A549 (cell line): ENCODE measurements around the gene SLC6A6. TPM values are rescaled to one million over a fixed set of nuclear protein-coding genes. Genes with fewer than 3 reads are reported as not detected.

Experiments
- ATAC-seq, 2 experiments: fragments of 200-7000 bp in 1 of 2; fragments of >200 bp in 1 of 2; cut with Nextera tagmentation in 1 of 2; cut with Tn5 transposase in 1 of 2; 3 replicates each; pipeline versions ENCODE4 v1.8.0 to v1.9.1; 2018 to 2020; ENCODE audit warnings: mild to moderate bottlenecking in 1 of 2, moderate library complexity in 1 of 2
- CTCF ChIA-PET: fragments of 300-600 bp; sonication (Branson Sonifier 250); formaldehyde crosslinking; extraction: SDS; loops from one replicate; lab custom pipeline; 2021; ENCODE audit warnings: antibody characterized with exemption, inconsistent platforms; lab: Yijun Ruan, JAX
- POLR2A ChIA-PET: fragments of 350-600 bp; formaldehyde crosslinking; extraction: SDS; loops from one replicate; lab custom pipeline; 2021; ENCODE audit warnings: antibody characterized with exemption, inconsistent platforms; lab: Yijun Ruan, JAX
- DNase-seq, 2 experiments: peaks; one replicate each; pipeline versions ENCODE4 v3.0.0 to v3.0.0-alpha.2; 2011 to 2016; ENCODE audit warnings: low read depth in 1 of 2, low spot score in 1 of 2
- FAIRE-seq: peaks from 2 replicates; lab custom pipeline; 2011; peaks lifted over from hg19 to GRCh38; lab: Jason Lieb, UNC
- H3K27ac ChIP-seq, 2 experiments: fragments of >200 bp; sonication (Bioruptor Twin); formaldehyde crosslinking; 3 replicates each; pipeline ENCODE4 v1.5.1; 2016 to 2017
- H3K4me1 ChIP-seq: fragments of >200 bp; sonication (Bioruptor Twin); formaldehyde crosslinking; 3 replicates; pipeline ENCODE4 v1.6.1; 2016
- H3K4me2 ChIP-seq: fragments of >200 bp; sonication (Bioruptor Twin); formaldehyde crosslinking; 3 replicates; pipeline ENCODE4 v1.6.1; 2016
- H3K4me3 ChIP-seq: fragments of >200 bp; sonication (Bioruptor Twin); formaldehyde crosslinking; 3 replicates; pipeline ENCODE4 v1.5.1; 2016
- H3K9me3 ChIP-seq: fragments of >200 bp; sonication (Bioruptor Twin); formaldehyde crosslinking; 3 replicates; pipeline ENCODE4 v1.6.1; 2016
- CEBPB ChIP-seq, 2 experiments: fragments of >200 bp in 1 of 2; sonication (Bioruptor Twin) in 1 of 2; formaldehyde crosslinking in 1 of 2; IDR thresholded peaks; 2 replicates each; pipeline ENCODE4 v1.6.1; 2012 to 2016
- EHF ChIP-seq: fragments of 250-450 bp; sonication (Bioruptor Pico); IDR thresholded peaks from 2 replicates; pipeline ENCODE4 v1.5.0; 2020; ENCODE audit warnings: mild to moderate bottlenecking
- FOSB ChIP-seq: fragments of 250-450 bp; sonication (Bioruptor Pico); IDR thresholded peaks from 2 replicates; pipeline ENCODE4 v1.5.0; 2020; ENCODE audit warnings: mild to moderate bottlenecking, moderate library complexity
- FOXS1 ChIP-seq: fragments of 250-450 bp; sonication (Bioruptor Pico); IDR thresholded peaks from 2 replicates; pipeline ENCODE4 v1.5.0; 2020; ENCODE audit warnings: mild to moderate bottlenecking, moderate library complexity
- GATA3 ChIP-seq: IDR thresholded peaks from 2 replicates; pipeline ENCODE4 v1.6.1; 2012; ENCODE audit warnings: borderline replicate concordance
- HDAC2 ChIP-seq: fragments of 200-600 bp; sonication (generic); IDR thresholded peaks from 2 replicates; pipeline ENCODE4 v1.6.1; 2016
- HEYL ChIP-seq: fragments of 250-450 bp; sonication (Bioruptor Pico); IDR thresholded peaks from 2 replicates; pipeline ENCODE4 v1.8.0; 2021; ENCODE audit warnings: mild to moderate bottlenecking, moderate library complexity
- HOXA7 ChIP-seq: fragments of 250-450 bp; sonication (Bioruptor Pico); IDR thresholded peaks from 2 replicates; pipeline ENCODE4 v1.5.0; 2020; ENCODE audit warnings: mild to moderate bottlenecking, moderate library complexity
- HOXB5 ChIP-seq: fragments of 250-450 bp; sonication (Bioruptor Pico); IDR thresholded peaks from 2 replicates; pipeline ENCODE4 v1.5.0; 2020; ENCODE audit warnings: mild to moderate bottlenecking, moderate library complexity
- KDM1A ChIP-seq: fragments of 200-600 bp; sonication (generic); IDR thresholded peaks from 2 replicates; pipeline ENCODE4 v1.6.1; 2016; ENCODE audit warnings: low read depth, mild to moderate bottlenecking
- KDM5A ChIP-seq: fragments of 200-600 bp; sonication (generic); IDR thresholded peaks from 2 replicates; pipeline ENCODE4 v1.6.1; 2016; ENCODE audit warnings: antibody characterized with exemption, mild to moderate bottlenecking
- NPAS2 ChIP-seq: fragments of 250-450 bp; sonication (Bioruptor Pico); IDR thresholded peaks from 2 replicates; pipeline ENCODE4 v1.8.0; 2022; ENCODE audit warnings: mild to moderate bottlenecking, moderate library complexity, borderline replicate concordance
- PHF8 ChIP-seq: fragments of 200-600 bp; sonication (generic); IDR thresholded peaks from 2 replicates; pipeline ENCODE4 v1.6.1; 2016; ENCODE audit warnings: low read depth, mild to moderate bottlenecking, antibody characterized with exemption, moderate library complexity, borderline replicate concordance
- POLR2AphosphoS2 ChIP-seq: conservative IDR thresholded peaks from 2 replicates; pipeline ENCODE4 v1.6.1; 2012; ENCODE audit warnings: low read length, improper control_type of control experiment, inconsistent platforms
- RAD21 ChIP-seq, 2 experiments: fragments of >200 bp in 1 of 2; sonication (Bioruptor Twin) in 1 of 2; formaldehyde crosslinking in 1 of 2; IDR thresholded peaks in 1 of 2; conservative IDR thresholded peaks in 1 of 2; 2 replicates in 1 of 2; 3 replicates in 1 of 2; pipeline ENCODE4 v1.6.1; 2012 to 2018; ENCODE audit warnings: inconsistent platforms in 1 of 2
- RARB ChIP-seq: fragments of 250-450 bp; sonication (Bioruptor Pico); IDR thresholded peaks from 2 replicates; pipeline ENCODE4 v1.8.0; 2021; ENCODE audit warnings: mild to moderate bottlenecking, moderate library complexity
- RCOR1 ChIP-seq: fragments of 150-350 bp; IDR thresholded peaks from 2 replicates; pipeline ENCODE4 v1.6.1; 2014; ENCODE audit warnings: antibody characterized with exemption, low read length, low read depth
- RNF2 ChIP-seq: fragments of 200-600 bp; sonication (generic); IDR thresholded peaks from 2 replicates; pipeline ENCODE4 v1.6.1; 2016; ENCODE audit warnings: low read depth, mild to moderate bottlenecking, antibody characterized with exemption, moderate library complexity, borderline replicate concordance
- SMC3 ChIP-seq: fragments of >200 bp; sonication (Bioruptor Twin); formaldehyde crosslinking; IDR thresholded peaks from 3 replicates; pipeline ENCODE4 v1.6.1; 2018; ENCODE audit warnings: inconsistent platforms
- WGBS: methylation state at CpG from one replicate; pipeline ENCODE4 v1.1.6; 2017; ENCODE audit errors: missing lambda C conversion rate; 5-methylcytosine and 5-hydroxymethylcytosine counted together
- polyA plus RNA-seq, 4 experiments: library from polyadenylated mRNA; depleted of rRNA in 3 of 4; stranded (reverse); fragments of >200 nt; fragmentation: RNase III in 1 of 4; extraction: RNeasy Plus Mini Kit Qiagen cat#74134 plus additional on column Dnase treatment in 1 of 4; gene quantifications; 2 replicates in 3 of 4; 3 replicates in 1 of 4; pipeline ENCODE4 v1.2.3, GENCODE V29; 2011 to 2017
- TF ChIP-seq, protein P1 (sequence below): fragments of >200 bp; sonication (Bioruptor Twin); formaldehyde crosslinking; IDR thresholded peaks from 3 replicates; pipeline ENCODE4 v1.6.1; 2016
- TF ChIP-seq, protein P2 (sequence below): fragments of >200 bp; sonication (Bioruptor Twin); formaldehyde crosslinking; IDR thresholded peaks from 2 replicates; pipeline ENCODE4 v1.6.1; 2016
- TF ChIP-seq, protein P3 (sequence below): fragments of 250-450 bp; sonication (Bioruptor Pico); IDR thresholded peaks from 2 replicates; pipeline ENCODE4 v1.5.0; 2021; ENCODE audit warnings: mild to moderate bottlenecking, moderate library complexity, borderline replicate concordance
- TF ChIP-seq, protein P4 (sequence below): IDR thresholded peaks from 2 replicates; pipeline ENCODE4 v1.6.1; 2012
- TF ChIP-seq, protein P5 (sequence below): IDR thresholded peaks from 2 replicates; pipeline ENCODE4 v1.6.1; 2012; ENCODE audit warnings: low read depth, borderline replicate concordance

The SLC6A6 gene
- polyA plus RNA-seq, 2 of the 4 experiments (the other 2 are of a cell fraction): 73.3 to 73.8 TPM

DNA sequence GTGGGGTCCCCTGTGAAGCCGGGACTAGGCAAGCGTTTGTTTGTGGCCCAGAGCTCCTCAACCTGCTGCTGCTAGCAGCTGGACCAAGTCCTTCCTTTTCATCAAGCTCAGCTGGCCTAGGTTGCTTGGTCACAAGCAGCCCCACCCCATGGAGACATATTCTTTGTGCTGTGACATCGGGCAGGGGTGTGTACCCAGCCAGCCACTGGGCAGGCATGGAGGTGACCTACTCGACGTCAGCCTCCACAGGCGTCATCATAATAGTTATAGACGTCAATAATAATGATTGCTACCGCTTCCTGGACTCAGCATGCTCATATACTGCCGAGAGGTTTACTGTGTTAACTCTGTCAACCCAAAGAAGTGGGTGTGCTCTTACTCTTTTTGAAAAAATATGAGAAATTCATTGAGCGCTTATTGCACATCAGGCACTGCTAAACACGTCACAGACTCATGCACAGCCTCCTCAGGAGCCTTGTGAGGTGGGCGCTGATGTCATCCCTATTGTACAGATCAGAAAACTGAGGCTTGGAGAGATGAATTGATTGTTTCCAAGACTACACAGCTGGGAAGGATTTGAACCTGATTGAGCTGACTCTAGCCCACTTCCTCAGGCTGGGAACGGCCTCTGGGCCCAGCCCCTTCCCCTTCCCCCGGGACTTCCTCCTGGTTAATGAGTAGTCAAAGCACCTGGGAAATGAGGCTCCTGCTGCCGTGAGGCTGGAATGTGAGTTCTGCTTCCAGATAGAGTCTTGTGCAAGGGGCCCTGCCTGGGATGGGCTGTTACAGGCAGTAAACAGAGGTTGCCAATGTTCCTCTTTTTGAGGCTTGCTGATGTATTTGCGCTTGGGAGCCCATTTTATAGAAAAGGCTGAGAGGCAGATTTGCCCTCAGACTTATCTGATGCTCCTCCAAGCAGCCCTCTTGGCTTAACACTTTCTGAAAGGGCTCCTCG lies 16.2 kb downstream of the SLC6A6 start:
- peaks cover 100% of the 10 kb centered on the region for H3K4me1 ChIP-seq
- TF ChIP-seq KDM1A (peak; percentile 96), EHF (no peak), CEBPB (IDR thresholded peaks at IDR 0.05) (0 out of 4 replicates have a peak, but pooled peaks of 1 of the 2 experiments have one; percentile 3), FOXS1 (CRISPR knock-in tag) (no peak), HDAC2 (peak; percentile 66; the same call in 1 of the 2 replicates)
- peak overlapping the region; percentile 44 for H3K4me2 ChIP-seq
- H3K4me3 ChIP-seq: no peak overlapping the region
- H3K27ac ChIP-seq: peak overlapping the region; percentile 34 to 98; a peak in 5 of 6 replicates
- DNase-seq: peak in 1 of 2 experiments; percentile 44
- ChIA-PET POLR2A (interaction anchor here (0.9 kb wide), 1 partner anchor 16 kb away, joined by 3 read pairs; the partner anchor contains the start of gene SLC6A6), CTCF (interaction anchor here (1.0 to 1.3 kb wide), 4 partner anchors 12 to 35 kb away, joined by 3 to 4 read pairs (median 3); no protein-coding TSS in a partner anchor)
- FAIRE-seq: no peak
- no peaks in the 10 kb centered on the region for H3K9me3 ChIP-seq
- ATAC-seq: peak in 1 of 2 experiments; percentile 9; a peak in 2 of 6 replicates
- 63% methylated on average over 17 of the region's 17 CpGs for WGBS

DNA sequence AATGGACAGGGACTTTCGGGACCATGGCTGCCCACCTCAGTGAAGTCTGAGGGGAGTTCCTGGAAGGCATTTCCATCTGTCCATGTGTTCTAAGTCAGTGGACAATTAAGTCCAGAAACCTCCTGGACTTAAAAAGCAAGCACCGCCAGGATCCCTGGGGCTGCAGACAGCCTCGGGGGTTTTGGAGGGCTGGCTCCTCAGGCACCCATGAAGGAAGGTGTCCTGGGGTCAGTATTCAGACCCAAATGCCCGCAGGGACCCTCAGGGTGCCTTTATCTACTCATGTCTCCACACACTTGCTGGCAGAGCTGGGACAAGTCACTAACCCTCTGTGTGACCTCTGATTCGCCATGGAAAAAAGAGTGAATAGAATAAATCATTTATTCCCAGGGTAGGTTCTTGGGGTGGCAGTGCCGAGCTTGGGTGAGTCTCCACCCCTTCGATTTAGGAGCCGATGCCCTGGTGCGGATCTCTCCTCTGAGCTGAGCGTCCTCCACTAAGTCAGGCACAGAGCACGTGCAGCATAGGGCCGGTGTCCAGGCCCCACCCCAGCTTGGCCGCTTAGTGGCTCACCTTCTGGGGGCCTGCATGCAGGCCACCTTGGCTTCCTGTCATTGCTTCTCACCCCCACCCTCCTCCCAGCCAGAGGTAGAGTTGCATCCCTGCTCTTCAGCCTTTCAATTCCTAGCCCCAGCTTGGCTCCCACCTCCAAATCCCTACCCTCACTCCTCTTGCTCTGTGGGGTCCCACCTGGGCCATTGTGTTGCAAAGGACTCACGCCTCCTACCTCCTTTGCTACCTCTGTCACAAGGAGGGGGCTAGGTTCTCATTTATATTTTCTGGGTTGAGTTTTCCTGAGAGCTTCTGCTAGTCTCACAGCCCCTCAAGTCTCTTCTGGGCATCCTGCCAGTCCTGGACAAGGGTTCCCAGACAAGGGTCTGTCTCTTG lies 19.9 kb downstream of the SLC6A6 start:
- Histone ChIP-seq H3K4me3 (no peak overlapping the region), H3K4me1 (peaks cover 90% of the 10 kb centered on the region), H3K27ac (peak overlapping the region; percentile 32 to 67; a peak in 5 of 6 replicates), H3K9me3 (no peaks in the 10 kb centered on the region)
- POLR2A ChIA-PET: interaction anchor here (1.6 kb wide), 1 partner anchor 10 kb away, joined by 5 read pairs; no protein-coding TSS in a partner anchor
- WGBS: 94% methylated on average over 14 of the region's 14 CpGs
- no peak for DNase-seq
- CTCF ChIA-PET: interaction anchor here (1.0 to 3.2 kb wide), 6 partner anchors 12 to 46 kb away, joined by 3 to 13 read pairs (median 6); partner anchors contain the start of gene SLC6A6
- no peak for ATAC-seq
- no peak for TF ChIP-seq NPAS2 (CRISPR knock-in tag)
- no peak for TF ChIP-seq SMC3
- TF ChIP-seq RNF2: no peak
- TF ChIP-seq, protein P1, sequence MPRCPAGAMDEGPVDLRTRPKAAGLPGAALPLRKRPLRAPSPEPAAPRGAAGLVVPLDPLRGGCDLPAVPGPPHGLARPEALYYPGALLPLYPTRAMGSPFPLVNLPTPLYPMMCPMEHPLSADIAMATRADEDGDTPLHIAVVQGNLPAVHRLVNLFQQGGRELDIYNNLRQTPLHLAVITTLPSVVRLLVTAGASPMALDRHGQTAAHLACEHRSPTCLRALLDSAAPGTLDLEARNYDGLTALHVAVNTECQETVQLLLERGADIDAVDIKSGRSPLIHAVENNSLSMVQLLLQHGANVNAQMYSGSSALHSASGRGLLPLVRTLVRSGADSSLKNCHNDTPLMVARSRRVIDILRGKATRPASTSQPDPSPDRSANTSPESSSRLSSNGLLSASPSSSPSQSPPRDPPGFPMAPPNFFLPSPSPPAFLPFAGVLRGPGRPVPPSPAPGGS: no peak
- TF ChIP-seq, protein P2, sequence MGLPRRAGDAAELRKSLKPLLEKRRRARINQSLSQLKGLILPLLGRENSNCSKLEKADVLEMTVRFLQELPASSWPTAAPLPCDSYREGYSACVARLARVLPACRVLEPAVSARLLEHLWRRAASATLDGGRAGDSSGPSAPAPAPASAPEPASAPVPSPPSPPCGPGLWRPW: no peak
- TF ChIP-seq POLR2AphosphoS2: no peak
- TF ChIP-seq PHF8: no peak
- no peak for TF ChIP-seq HOXB5 (CRISPR knock-in tag)
- TF ChIP-seq, protein P3, sequence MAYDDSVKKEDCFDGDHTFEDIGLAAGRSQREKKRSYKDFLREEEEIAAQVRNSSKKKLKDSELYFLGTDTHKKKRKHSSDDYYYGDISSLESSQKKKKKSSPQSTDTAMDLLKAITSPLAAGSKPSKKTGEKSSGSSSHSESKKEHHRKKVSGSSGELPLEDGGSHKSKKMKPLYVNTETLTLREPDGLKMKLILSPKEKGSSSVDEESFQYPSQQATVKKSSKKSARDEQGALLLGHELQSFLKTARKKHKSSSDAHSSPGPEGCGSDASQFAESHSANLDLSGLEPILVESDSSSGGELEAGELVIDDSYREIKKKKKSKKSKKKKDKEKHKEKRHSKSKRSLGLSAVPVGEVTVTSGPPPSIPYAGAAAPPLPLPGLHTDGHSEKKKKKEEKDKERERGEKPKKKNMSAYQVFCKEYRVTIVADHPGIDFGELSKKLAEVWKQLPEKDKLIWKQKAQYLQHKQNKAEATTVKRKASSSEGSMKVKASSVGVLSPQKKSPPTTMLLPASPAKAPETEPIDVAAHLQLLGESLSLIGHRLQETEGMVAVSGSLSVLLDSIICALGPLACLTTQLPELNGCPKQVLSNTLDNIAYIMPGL (CRISPR knock-in tag): no peak
- no peak for TF ChIP-seq RAD21 (conservative IDR thresholded peaks at IDR 0.05 in 1 of 2, IDR thresholded peaks at IDR 0.05 in 1 of 2)
- TF ChIP-seq HOXA7 (CRISPR knock-in tag): no peak
- TF ChIP-seq, protein P4, sequence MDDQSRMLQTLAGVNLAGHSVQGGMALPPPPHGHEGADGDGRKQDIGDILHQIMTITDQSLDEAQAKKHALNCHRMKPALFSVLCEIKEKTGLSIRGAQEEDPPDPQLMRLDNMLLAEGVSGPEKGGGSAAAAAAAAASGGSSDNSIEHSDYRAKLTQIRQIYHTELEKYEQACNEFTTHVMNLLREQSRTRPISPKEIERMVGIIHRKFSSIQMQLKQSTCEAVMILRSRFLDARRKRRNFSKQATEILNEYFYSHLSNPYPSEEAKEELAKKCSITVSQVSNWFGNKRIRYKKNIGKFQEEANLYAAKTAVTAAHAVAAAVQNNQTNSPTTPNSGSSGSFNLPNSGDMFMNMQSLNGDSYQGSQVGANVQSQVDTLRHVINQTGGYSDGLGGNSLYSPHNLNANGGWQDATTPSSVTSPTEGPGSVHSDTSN: no peak
- no peak for TF ChIP-seq RARB
- TF ChIP-seq KDM5A: no peak
- TF ChIP-seq GATA3: no peak
- no peak for TF ChIP-seq FOSB
- TF ChIP-seq, protein P5, sequence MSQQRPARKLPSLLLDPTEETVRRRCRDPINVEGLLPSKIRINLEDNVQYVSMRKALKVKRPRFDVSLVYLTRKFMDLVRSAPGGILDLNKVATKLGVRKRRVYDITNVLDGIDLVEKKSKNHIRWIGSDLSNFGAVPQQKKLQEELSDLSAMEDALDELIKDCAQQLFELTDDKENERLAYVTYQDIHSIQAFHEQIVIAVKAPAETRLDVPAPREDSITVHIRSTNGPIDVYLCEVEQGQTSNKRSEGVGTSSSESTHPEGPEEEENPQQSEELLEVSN: no peak
- no peak for TF ChIP-seq RCOR1
- TF ChIP-seq HEYL (CRISPR knock-in tag): no peak
- TF ChIP-seq, all 56 proteins: peak for 0
- no peak for FAIRE-seq
- H3K4me2 ChIP-seq: peak overlapping the region; percentile 45
